Panc1 (cell line): Measurements from ENCODE around the gene TMEM131L. TPM values are rescaled to one million over a fixed set of nuclear protein-coding genes. Genes with fewer than 3 reads are reported as not detected.

ENCODE experiments used
- ATAC-seq: fragments of 200-7000 bp; cut with Tn5 transposase; 2 replicates; pipeline ENCODE4 v1.9.1; 2020; ENCODE audit warnings: mild to moderate bottlenecking, moderate library complexity
- BruUV-seq: library from RNA; stranded (reverse); fragments of 400-500 nt; replicated peaks from 2 replicates; lab custom pipeline; 2021; lab: Mats Ljungman, UMichigan
- CTCF ChIA-PET: fragments of 300-600 bp; sonication (Branson Sonifier 250); formaldehyde crosslinking; loops from one replicate; lab custom pipeline; 2022; ENCODE audit warnings: antibody characterized with exemption; lab: Charles Lee
- POLR2A ChIA-PET: fragments of 300-600 bp; sonication (Branson Sonifier 250); formaldehyde crosslinking; loops from one replicate; lab custom pipeline; 2022; ENCODE audit warnings: antibody characterized with exemption; lab: Charles Lee
- DNase-seq: peaks from one replicate; pipeline ENCODE4 v3.0.0-alpha.2; 2010; ENCODE audit warnings: low read depth, low spot score
- H3K27ac ChIP-seq: 2 replicates; pipeline ENCODE4 v1.5.1; 2011; ENCODE audit warnings: mild to moderate bottlenecking, low read length, inconsistent platforms
- H3K27me3 ChIP-seq: fragments of 200-500 bp; sonication (Bioruptor generic); 2 replicates; pipeline ENCODE4 v1.6.0; 2014; ENCODE audit warnings: low read length, inconsistent platforms; ENCODE audit not compliant: control insufficient read depth, insufficient read depth
- H3K36me3 ChIP-seq: fragments of 200-500 bp; sonication (Bioruptor generic); 2 replicates; pipeline ENCODE4 v1.5.1; 2014; ENCODE audit warnings: inconsistent platforms, mild to moderate bottlenecking, low read length, moderate library complexity; ENCODE audit not compliant: control insufficient read depth, insufficient read depth
- H3K4me1 ChIP-seq: 2 replicates; pipeline ENCODE4 v1.5.1; 2011; ENCODE audit warnings: inconsistent platforms, mild to moderate bottlenecking, low read length, moderate library complexity; ENCODE audit not compliant: control insufficient read depth, insufficient read depth
- H3K4me3 ChIP-seq, 2 experiments: 2 replicates each; pipeline ENCODE4 v1.5.1; 2011 to 2012; ENCODE audit warnings: low read depth in 2 of 2, low read length in 2 of 2, mild to moderate bottlenecking in 2 of 2, inconsistent platforms in 1 of 2, moderate library complexity in 1 of 2
- H3K9me3 ChIP-seq: fragments of 200-500 bp; sonication (Bioruptor generic); 2 replicates; pipeline ENCODE4 v1.5.1; 2014; ENCODE audit warnings: low read depth, mild to moderate bottlenecking, inconsistent platforms, low read length, moderate library complexity; ENCODE audit not compliant: control insufficient read depth, insufficient read depth
- POLR2AphosphoS5 ChIP-seq: IDR thresholded peaks from 2 replicates; pipeline ENCODE4 v1.6.1; 2012; ENCODE audit warnings: mild to moderate bottlenecking, low read depth, low read length, moderate library complexity
- SIN3A ChIP-seq: IDR thresholded peaks from 2 replicates; pipeline ENCODE4 v1.6.1; 2012; ENCODE audit warnings: low read depth, mild to moderate bottlenecking, low read length, moderate library complexity, borderline replicate concordance; ENCODE audit not compliant: insufficient read depth
- TCF7L2 ChIP-seq: IDR thresholded peaks from 2 replicates; pipeline ENCODE4 v1.6.1; 2011; ENCODE audit warnings: mild to moderate bottlenecking, low read depth, low read length, inconsistent platforms
- in situ Hi-C: cut with HindIII; loops from 2 replicates; pipeline ENCODE4 v1.10.0; 2016; ENCODE audit warnings: low sequenced_read_pairs, low pct_unique_long_range_greater_than_20kb
- intact Hi-C: fragments of 100-400 bp; cut with micrococcal nuclease; formaldehyde crosslinking; loops from one replicate; pipeline ENCODE4 v1.10.0; 2022; ENCODE audit not compliant: unreplicated experiment
- total RNA-seq: library from RNA; stranded (reverse); gene quantifications from one replicate; pipeline ENCODE4 v1.2.1, GENCODE V29; 2021; ENCODE audit not compliant: unreplicated experiment
- TF ChIP-seq, protein P1 (sequence below), 2 experiments: IDR thresholded peaks; 2 replicates each; pipeline ENCODE4 v1.6.1; 2011 to 2012; ENCODE audit warnings: low read depth in 2 of 2, control low read depth in 1 of 2, low read length in 1 of 2, mild to moderate bottlenecking in 1 of 2, moderate library complexity in 1 of 2; ENCODE audit not compliant: insufficient read depth in 1 of 2
- TF ChIP-seq, protein P2 (sequence below): fragments of 450-650 bp; IDR thresholded peaks from 2 replicates; pipeline ENCODE4 v1.5.1; 2017; ENCODE audit warnings: mild to moderate bottlenecking

The TMEM131L gene
- total RNA-seq, 1 experiment from 2014 or later, result 13.5 TPM

DNA sequence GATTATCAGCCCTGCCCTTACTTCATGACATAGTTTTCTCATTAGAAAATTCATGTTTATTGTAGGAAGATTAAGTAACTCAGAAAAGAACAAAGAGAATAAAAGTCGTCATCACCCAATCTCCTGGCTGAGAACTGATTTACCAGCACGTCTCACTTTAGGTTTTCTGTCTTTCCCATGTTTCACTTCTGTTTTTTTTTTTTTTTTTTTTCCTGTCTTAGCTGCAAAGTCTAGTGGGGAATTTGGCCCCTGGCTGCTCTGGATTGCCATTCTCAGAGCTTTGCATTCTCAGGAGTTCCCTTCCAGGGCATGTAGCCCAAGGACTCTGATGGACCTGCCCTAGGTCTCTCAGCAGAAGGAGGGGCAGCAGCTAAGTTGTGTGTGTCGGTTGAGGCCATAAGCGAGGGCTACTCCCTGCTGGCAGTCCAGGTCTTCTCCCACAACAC lies 57.8 kb downstream of the TMEM131L start:
- POLR2A ChIA-PET, result no interaction called here
- ATAC-seq, result no peak
- CTCF ChIA-PET, result no interaction called here
- no peaks in the 10 kb centered on the region for H3K9me3 ChIP-seq
- TF ChIP-seq, protein P1, sequence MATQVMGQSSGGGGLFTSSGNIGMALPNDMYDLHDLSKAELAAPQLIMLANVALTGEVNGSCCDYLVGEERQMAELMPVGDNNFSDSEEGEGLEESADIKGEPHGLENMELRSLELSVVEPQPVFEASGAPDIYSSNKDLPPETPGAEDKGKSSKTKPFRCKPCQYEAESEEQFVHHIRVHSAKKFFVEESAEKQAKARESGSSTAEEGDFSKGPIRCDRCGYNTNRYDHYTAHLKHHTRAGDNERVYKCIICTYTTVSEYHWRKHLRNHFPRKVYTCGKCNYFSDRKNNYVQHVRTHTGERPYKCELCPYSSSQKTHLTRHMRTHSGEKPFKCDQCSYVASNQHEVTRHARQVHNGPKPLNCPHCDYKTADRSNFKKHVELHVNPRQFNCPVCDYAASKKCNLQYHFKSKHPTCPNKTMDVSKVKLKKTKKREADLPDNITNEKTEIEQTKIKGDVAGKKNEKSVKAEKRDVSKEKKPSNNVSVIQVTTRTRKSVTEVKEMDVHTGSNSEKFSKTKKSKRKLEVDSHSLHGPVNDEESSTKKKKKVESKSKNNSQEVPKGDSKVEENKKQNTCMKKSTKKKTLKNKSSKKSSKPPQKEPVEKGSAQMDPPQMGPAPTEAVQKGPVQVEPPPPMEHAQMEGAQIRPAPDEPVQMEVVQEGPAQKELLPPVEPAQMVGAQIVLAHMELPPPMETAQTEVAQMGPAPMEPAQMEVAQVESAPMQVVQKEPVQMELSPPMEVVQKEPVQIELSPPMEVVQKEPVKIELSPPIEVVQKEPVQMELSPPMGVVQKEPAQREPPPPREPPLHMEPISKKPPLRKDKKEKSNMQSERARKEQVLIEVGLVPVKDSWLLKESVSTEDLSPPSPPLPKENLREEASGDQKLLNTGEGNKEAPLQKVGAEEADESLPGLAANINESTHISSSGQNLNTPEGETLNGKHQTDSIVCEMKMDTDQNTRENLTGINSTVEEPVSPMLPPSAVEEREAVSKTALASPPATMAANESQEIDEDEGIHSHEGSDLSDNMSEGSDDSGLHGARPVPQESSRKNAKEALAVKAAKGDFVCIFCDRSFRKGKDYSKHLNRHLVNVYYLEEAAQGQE (IDR thresholded peaks at IDR 0.05; ENCODE audit: insufficient read depth in 1 of 2, low read depth in 2 of 2, low read length in 1 of 2), result no peak
- TF ChIP-seq, protein P2, sequence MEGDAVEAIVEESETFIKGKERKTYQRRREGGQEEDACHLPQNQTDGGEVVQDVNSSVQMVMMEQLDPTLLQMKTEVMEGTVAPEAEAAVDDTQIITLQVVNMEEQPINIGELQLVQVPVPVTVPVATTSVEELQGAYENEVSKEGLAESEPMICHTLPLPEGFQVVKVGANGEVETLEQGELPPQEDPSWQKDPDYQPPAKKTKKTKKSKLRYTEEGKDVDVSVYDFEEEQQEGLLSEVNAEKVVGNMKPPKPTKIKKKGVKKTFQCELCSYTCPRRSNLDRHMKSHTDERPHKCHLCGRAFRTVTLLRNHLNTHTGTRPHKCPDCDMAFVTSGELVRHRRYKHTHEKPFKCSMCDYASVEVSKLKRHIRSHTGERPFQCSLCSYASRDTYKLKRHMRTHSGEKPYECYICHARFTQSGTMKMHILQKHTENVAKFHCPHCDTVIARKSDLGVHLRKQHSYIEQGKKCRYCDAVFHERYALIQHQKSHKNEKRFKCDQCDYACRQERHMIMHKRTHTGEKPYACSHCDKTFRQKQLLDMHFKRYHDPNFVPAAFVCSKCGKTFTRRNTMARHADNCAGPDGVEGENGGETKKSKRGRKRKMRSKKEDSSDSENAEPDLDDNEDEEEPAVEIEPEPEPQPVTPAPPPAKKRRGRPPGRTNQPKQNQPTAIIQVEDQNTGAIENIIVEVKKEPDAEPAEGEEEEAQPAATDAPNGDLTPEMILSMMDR, result no peak
- H3K36me3 ChIP-seq, result no peaks in the 10 kb centered on the region
- in situ Hi-C loops, result no loop called here
- intact Hi-C loops, result no loop called here
- no TSS peak for BruUV-seq
- no peaks in the 10 kb centered on the region for H3K27me3 ChIP-seq
- no peak for DNase-seq
- H3K4me3 ChIP-seq, result no peak overlapping the region
- peaks cover 3% of the 10 kb centered on the region; the same call in 1 of the 2 replicates for H3K4me1 ChIP-seq
- no peak overlapping the region for H3K27ac ChIP-seq

DNA sequence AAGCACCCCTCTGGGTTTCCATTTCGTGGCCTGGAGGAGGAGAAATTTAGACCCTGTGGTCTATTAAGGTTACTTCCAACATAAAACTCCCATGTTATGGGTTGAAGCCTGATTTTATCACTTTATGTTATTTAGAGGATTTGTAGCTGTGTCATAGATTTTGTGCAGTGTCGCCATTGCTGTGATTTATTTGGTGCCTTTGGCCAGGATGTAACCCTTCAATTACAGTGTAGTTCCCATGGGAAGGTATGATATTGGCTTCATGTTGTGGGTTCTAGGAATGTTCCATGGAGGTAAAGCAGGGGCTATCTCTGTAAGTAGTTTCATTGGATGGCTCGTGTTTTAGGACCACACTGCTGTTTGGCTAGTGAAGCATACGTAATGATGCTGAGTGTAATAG lies 58.5 kb downstream of the TMEM131L start:
- POLR2A ChIA-PET, result no interaction called here
- intact Hi-C loops, result no loop called here
- no TSS peak for BruUV-seq

DNA sequence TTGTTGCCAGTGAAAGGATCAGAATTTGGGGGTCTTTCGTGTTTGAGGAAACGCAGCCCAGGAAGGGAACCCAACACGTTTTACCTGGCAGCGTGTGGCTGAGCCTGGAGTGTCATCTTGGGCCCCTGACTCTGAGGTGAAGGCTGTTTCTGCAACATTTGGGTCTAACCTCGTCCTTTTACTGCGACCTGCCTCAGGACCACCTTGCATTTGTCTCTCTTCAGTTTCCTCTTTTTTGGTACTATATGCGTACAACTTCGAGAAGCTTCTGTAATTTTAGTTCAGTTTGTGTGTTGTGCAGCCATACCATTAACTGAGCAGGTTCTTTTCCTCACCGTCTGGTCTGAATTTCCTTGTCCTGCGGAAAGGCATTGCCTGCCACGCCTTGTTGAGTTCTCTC lies 61.5 kb downstream of the TMEM131L start:
- H3K9me3 ChIP-seq, result no peaks in the 10 kb centered on the region
- no peak overlapping the region for H3K27ac ChIP-seq
- POLR2A ChIA-PET, result no interaction called here
- H3K4me3 ChIP-seq, result no peak overlapping the region
- intact Hi-C loops, result no loop called here
- H3K36me3 ChIP-seq, result no peaks in the 10 kb centered on the region
- H3K27me3 ChIP-seq, result no peaks in the 10 kb centered on the region
- ATAC-seq (no peak), DNase-seq (no peak)
- BruUV-seq, result no TSS peak
- TF ChIP-seq, protein P2, result no peak
- CTCF ChIA-PET, result no interaction called here
- in situ Hi-C loops, result no loop called here
- no peaks in the 10 kb centered on the region; the same call in 1 of the 2 replicates for H3K4me1 ChIP-seq

More for the DNA sequence above, 58.5 kb downstream of the TMEM131L start:
- H3K27ac ChIP-seq, result no peak overlapping the region
- no peaks in the 10 kb centered on the region; the same call in 1 of the 2 replicates for H3K4me1 ChIP-seq
- no peaks in the 10 kb centered on the region for H3K9me3 ChIP-seq
- ATAC-seq (no peak), DNase-seq (no peak)
- in situ Hi-C loops, result no loop called here
- TF ChIP-seq POLR2AphosphoS5 (no peak), SIN3A (no peak), TCF7L2 (no peak)
- no peaks in the 10 kb centered on the region for H3K27me3 ChIP-seq
- H3K36me3 ChIP-seq, result no peaks in the 10 kb centered on the region
- CTCF ChIA-PET, result no interaction called here
- H3K4me3 ChIP-seq, result no peak overlapping the region
